ENCODE data around the gene YTHDF1.
A peak's percentile ranks its signal among the peaks of the same experiment; 100 is the strongest.
"Not testable (repeated sequence)": the region's sequence is repeated elsewhere in the genome, so short reads cannot be mapped to it uniquely, and the experiment has no call there.

YTHDF1 gene

GRCh38 chr20:63254606-63255384 lies 38.9 kb upstream of the YTHDF1 start:
- peaks cover 9% of the 10 kb centered on the region; the same call in 1 of the 2 replicates for H3K4me1 ChIP-seq (ENCODE audit: insufficient read depth, low read length)
- no peaks in the 10 kb centered on the region for H3K9me3 ChIP-seq (ENCODE audit: control insufficient read depth, insufficient read depth, low read length)
- H3K36me3 ChIP-seq (ENCODE audit: insufficient read depth, low read length) = no peaks in the 10 kb centered on the region
- H3K9ac ChIP-seq (ENCODE audit: low read depth, low read length) = peak overlapping the region; percentile 48

- Histone ChIP-seq H3K4me1 (ENCODE audit: insufficient read depth, low read length) (peaks cover 9% of the 10 kb centered on the region; the same call in 1 of the 2 replicates), H3K36me3 (ENCODE audit: insufficient read depth, low read length) (no peaks in the 10 kb centered on the region), H3K9ac (ENCODE audit: low read depth, low read length) (peak within 1 kb of the TSS; percentile 50), H3K9me3 (ENCODE audit: control insufficient read depth, insufficient read depth, low read length) (no peaks in the 10 kb centered on the region)
These were observed 38.3 kb upstream of the YTHDF1 start, which contains the start of gene NKAIN4 for GRCh38 chr20:63254232-63254605. TSS of gene NKAIN4 (minus strand) at chr20:63254463. CDS start at chr20:63254450, 13 bp downstream.

DNA sequence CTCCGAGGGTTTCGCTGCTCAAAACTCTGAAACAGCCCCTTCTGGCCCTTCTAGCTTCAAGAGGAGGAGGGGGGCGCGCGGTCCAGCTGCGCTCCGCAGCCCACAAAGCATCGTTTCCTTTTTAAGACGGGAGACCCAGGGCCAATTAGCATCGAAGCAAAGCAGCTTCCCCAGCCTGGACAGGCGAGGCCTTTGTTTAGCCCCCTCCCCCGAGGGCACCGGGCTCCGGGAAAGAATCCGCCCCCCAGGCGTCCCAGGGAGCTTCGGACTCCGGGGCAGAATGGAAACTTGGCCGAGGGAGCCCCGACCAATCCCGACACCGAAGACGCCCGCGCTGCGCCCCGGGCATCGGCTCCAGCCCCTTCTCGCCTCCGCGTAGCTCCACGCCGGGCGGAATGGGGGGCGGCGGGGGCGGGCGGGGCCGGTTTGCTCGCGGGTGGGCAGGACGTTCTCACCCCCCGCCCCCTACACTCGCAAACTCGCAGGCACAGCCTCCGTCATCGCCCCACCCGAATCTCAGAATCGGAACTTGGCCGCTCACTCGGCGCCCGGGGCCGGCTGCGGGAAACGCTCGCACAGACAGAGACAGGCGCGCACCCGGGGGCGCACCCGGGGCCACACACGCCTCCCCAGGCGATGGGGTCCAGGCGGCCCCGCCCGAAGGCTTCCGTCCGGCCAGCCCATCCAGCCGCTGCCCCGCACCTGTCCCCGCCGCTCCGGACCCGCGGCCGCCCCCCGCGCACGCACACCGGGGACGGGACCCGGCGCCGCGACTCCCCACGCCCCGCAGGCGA lies 37.7 kb upstream of the YTHDF1 start:
- Histone ChIP-seq H3K9me3 (ENCODE audit: control insufficient read depth, insufficient read depth, low read length) (no peaks in the 10 kb centered on the region), H3K36me3 (ENCODE audit: insufficient read depth, low read length) (no peaks in the 10 kb centered on the region), H3K9ac (ENCODE audit: low read depth, low read length) (peak overlapping the region; percentile 50), H3K4me1 (ENCODE audit: insufficient read depth, low read length) (peaks cover 9% of the 10 kb centered on the region; the same call in 1 of the 2 replicates)

- H3K9me3 ChIP-seq (ENCODE audit: control insufficient read depth, insufficient read depth, low read length) = no peaks in the 10 kb centered on the region
- no peaks in the 10 kb centered on the region for H3K36me3 ChIP-seq (ENCODE audit: insufficient read depth, low read length)
- peak overlapping the region; percentile 50 for H3K9ac ChIP-seq (ENCODE audit: low read depth, low read length)
- peaks cover 9% of the 10 kb centered on the region; the same call in 1 of the 2 replicates for H3K4me1 ChIP-seq (ENCODE audit: insufficient read depth, low read length)
These were observed 37.1 kb upstream of the YTHDF1 start for GRCh38 chr20:63253065-63253437.

GRCh38 chr20:63252284-63252711 lies 36.4 kb upstream of the YTHDF1 start:
- no peaks in the 10 kb centered on the region for H3K36me3 ChIP-seq (ENCODE audit: insufficient read depth, low read length)
- no peaks in the 10 kb centered on the region for H3K9me3 ChIP-seq (ENCODE audit: control insufficient read depth, insufficient read depth, low read length)
- peaks cover 9% of the 10 kb centered on the region; the same call in 1 of the 2 replicates for H3K4me1 ChIP-seq (ENCODE audit: insufficient read depth, low read length)
- H3K9ac ChIP-seq (ENCODE audit: low read depth, low read length) = no peak overlapping the region

- not testable (repeated sequence) for H3K9ac ChIP-seq (ENCODE audit: low read depth, low read length); H3K36me3 ChIP-seq (ENCODE audit: insufficient read depth, low read length); H3K9me3 ChIP-seq (ENCODE audit: control insufficient read depth, insufficient read depth, low read length)
- H3K4me1 ChIP-seq (ENCODE audit: insufficient read depth, low read length) = peaks cover 16% of the 10 kb centered on the region; the same call in 1 of the 2 replicates
These were observed 35.4 kb upstream of the YTHDF1 start for GRCh38 chr20:63251350-63251749.

DNA sequence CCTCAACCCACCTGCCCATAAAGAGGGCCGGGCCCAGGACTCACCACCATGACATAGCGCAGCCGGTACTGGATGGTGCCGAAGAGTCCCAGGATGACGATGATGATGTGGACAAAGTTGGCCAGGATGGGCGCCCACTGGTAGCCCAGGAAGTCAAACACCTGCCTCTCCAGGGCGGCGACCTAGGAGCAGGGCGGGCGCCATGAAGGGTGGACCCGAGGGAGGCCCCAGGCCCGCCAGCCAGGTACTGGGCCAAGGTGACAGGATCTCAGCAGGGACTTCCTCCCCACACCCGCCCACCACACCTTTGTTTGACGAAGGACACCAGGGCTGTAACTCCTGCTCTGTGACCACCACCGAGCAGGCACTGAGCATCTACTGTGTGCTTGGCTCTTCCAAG lies 34.0 kb upstream of the YTHDF1 start:
- H3K36me3 ChIP-seq (ENCODE audit: insufficient read depth, low read length) = no peaks in the 10 kb centered on the region
- no peak overlapping the region for H3K9ac ChIP-seq (ENCODE audit: low read depth, low read length)
- H3K9me3 ChIP-seq (ENCODE audit: control insufficient read depth, insufficient read depth, low read length) = no peaks in the 10 kb centered on the region
- peaks cover 12% of the 10 kb centered on the region; the same call in 1 of the 2 replicates for H3K4me1 ChIP-seq (ENCODE audit: insufficient read depth, low read length)

GRCh38 chr20:63248835-63249591 lies 33.1 kb upstream of the YTHDF1 start:
- no peak overlapping the region for H3K9ac ChIP-seq (ENCODE audit: low read depth, low read length)
- peaks cover 12% of the 10 kb centered on the region; the same call in 1 of the 2 replicates for H3K4me1 ChIP-seq (ENCODE audit: insufficient read depth, low read length)
- H3K36me3 ChIP-seq (ENCODE audit: insufficient read depth, low read length) = no peaks in the 10 kb centered on the region
- no peaks in the 10 kb centered on the region for H3K9me3 ChIP-seq (ENCODE audit: control insufficient read depth, insufficient read depth, low read length)

- no peak overlapping the region for H3K9ac ChIP-seq (ENCODE audit: low read depth, low read length)
- no peaks in the 10 kb centered on the region for H3K9me3 ChIP-seq (ENCODE audit: control insufficient read depth, insufficient read depth, low read length)
- H3K36me3 ChIP-seq (ENCODE audit: insufficient read depth, low read length) = no peaks in the 10 kb centered on the region
- peaks cover 9% of the 10 kb centered on the region; the same call in 1 of the 2 replicates for H3K4me1 ChIP-seq (ENCODE audit: insufficient read depth, low read length)
These were observed 31.8 kb upstream of the YTHDF1 start for GRCh38 chr20:63247671-63248228.

- no peaks in the 10 kb centered on the region for H3K36me3 ChIP-seq (ENCODE audit: insufficient read depth, low read length)
- H3K9ac ChIP-seq (ENCODE audit: low read depth, low read length) = peak overlapping the region; percentile 2; the same call in 1 of the 2 replicates
- H3K4me1 ChIP-seq (ENCODE audit: insufficient read depth, low read length) = peaks cover 7% of the 10 kb centered on the region; the same call in 1 of the 2 replicates
- H3K9me3 ChIP-seq (ENCODE audit: control insufficient read depth, insufficient read depth, low read length) = no peaks in the 10 kb centered on the region
These were observed 30.8 kb upstream of the YTHDF1 start for GRCh38 chr20:63246490-63247288.

- Histone ChIP-seq H3K36me3 (ENCODE audit: insufficient read depth, low read length) (no peaks in the 10 kb centered on the region), H3K4me1 (ENCODE audit: insufficient read depth, low read length) (peaks cover 7% of the 10 kb centered on the region; the same call in 1 of the 2 replicates), H3K9ac (ENCODE audit: low read depth, low read length) (no peak overlapping the region), H3K9me3 (ENCODE audit: control insufficient read depth, insufficient read depth, low read length) (no peaks in the 10 kb centered on the region)
These were observed 28.5 kb upstream of the YTHDF1 start for GRCh38 chr20:63244468-63244867.

GRCh38 chr20:63243604-63244247 lies 27.8 kb upstream of the YTHDF1 start:
- Histone ChIP-seq H3K9ac (ENCODE audit: low read depth, low read length) (no peak overlapping the region), H3K9me3 (ENCODE audit: control insufficient read depth, insufficient read depth, low read length) (no peaks in the 10 kb centered on the region), H3K4me1 (ENCODE audit: insufficient read depth, low read length) (peaks cover 7% of the 10 kb centered on the region; the same call in 1 of the 2 replicates), H3K36me3 (ENCODE audit: insufficient read depth, low read length) (no peaks in the 10 kb centered on the region)

DNA sequence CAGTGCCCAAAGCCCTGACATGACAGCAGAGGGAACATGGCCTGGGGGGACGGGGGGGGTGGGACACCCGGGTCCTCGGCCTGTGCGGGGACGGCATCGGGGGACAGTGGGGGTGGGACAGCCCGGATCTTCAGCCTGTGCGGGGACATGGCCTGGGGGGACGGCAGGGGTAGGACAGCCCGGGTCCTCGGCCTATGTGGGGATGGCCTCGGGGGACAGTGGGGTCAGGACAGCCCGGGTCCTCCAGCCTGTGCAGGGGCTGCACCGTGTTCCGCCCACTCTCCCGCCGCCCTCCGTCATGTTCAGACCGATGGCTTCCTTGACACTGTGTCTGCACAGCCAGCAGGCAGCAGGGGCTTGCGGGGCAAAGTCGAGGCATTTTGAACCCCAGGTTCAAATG lies 26.8 kb upstream of the YTHDF1 start:
- Histone ChIP-seq H3K4me1 (ENCODE audit: insufficient read depth, low read length) (peaks cover 7% of the 10 kb centered on the region; the same call in 1 of the 2 replicates), H3K36me3 (ENCODE audit: insufficient read depth, low read length) (no peaks in the 10 kb centered on the region), H3K9me3 (ENCODE audit: control insufficient read depth, insufficient read depth, low read length) (no peaks in the 10 kb centered on the region)

More for the DNA sequence above, 26.8 kb upstream of the YTHDF1 start:
- H3K9ac ChIP-seq (ENCODE audit: low read depth, low read length) = no peak overlapping the region

All from ES-I3 (cell line).